B cell (primary cell): ENCODE results near the gene PCGF1. TPM values are rescaled to one million over a fixed set of nuclear protein-coding genes. Genes with fewer than 3 reads are reported as not detected.

Source experiments
- ATAC-seq: fragments of 200-7000 bp; cut with Tn5 transposase; one replicate; pipeline ENCODE4 v1.10.0; 2021; ENCODE audit warnings: low read depth, mild to moderate bottlenecking, moderate number of reproducible peaks, moderate library complexity
- CTCF ChIA-PET: fragments of 350-600 bp; sonication (Branson Sonifier 250); formaldehyde crosslinking; loops from one replicate; lab custom pipeline; 2021; ENCODE audit warnings: antibody characterized with exemption, inconsistent platforms; lab: Charles Lee
- POLR2A ChIA-PET: fragments of 350-600 bp; sonication (Branson Sonifier 250); formaldehyde crosslinking; loops from one replicate; lab custom pipeline; 2021; ENCODE audit warnings: antibody characterized with exemption; lab: Charles Lee
- DNase-seq: peaks from one replicate; pipeline ENCODE4 v3.0.0; 2013
- H2AFZ ChIP-seq: 2 replicates; pipeline ENCODE4 v1.6.1; 2012; ENCODE audit warnings: mild to moderate bottlenecking, low read depth, low read length; ENCODE audit not compliant: insufficient read depth, poor library complexity, severe bottlenecking
- H3K27ac ChIP-seq, 2 donors: 1 replicate in 1 of 2; 2 replicates in 1 of 2; pipeline ENCODE4 v1.5.1; 2012 to 2013; ENCODE audit warnings: low read length in 2 of 2, mild to moderate bottlenecking in 2 of 2, moderate library complexity in 1 of 2
- H3K27me3 ChIP-seq, 4 experiments: fragments of 200-600 bp in 1 of 4; sonication (generic) in 1 of 4; replicated peaks in 1 of 4; 1 replicate in 2 of 4; 2 replicates in 2 of 4; pipeline versions ENCODE4 v1.6.1 to v1.7.0; 2013 to 2016; ENCODE audit warnings: low read length in 3 of 4, mild to moderate bottlenecking in 2 of 4, mixed read lengths in 1 of 4, moderate library complexity in 1 of 4; ENCODE audit not compliant: insufficient read depth in 4 of 4, control insufficient read depth in 3 of 4; ENCODE audit errors: control extremely low read depth in 1 of 4
- H3K36me3 ChIP-seq, 2 experiments: replicated peaks in 1 of 2; 1 replicate in 1 of 2; 2 replicates in 1 of 2; pipeline versions ENCODE4 v1.6.1 to v1.7.1; 2013; ENCODE audit warnings: low read length in 1 of 2; ENCODE audit not compliant: insufficient read depth in 2 of 2, control insufficient read depth in 1 of 2; ENCODE audit errors: control extremely low read depth in 1 of 2, extremely low read depth in 1 of 2
- H3K4me1 ChIP-seq, 2 donors: fragments of 200-600 bp in 1 of 2; sonication (generic) in 1 of 2; 1 replicate in 1 of 2; 2 replicates in 1 of 2; pipeline versions ENCODE4 v1.5.1 to v1.6.1; 2013 to 2017; ENCODE audit warnings: low read length in 2 of 2; ENCODE audit not compliant: control insufficient read depth in 2 of 2, insufficient read depth in 2 of 2
- H3K4me2 ChIP-seq: replicated peaks from 2 replicates; pipeline ENCODE3; 2012; ENCODE audit warnings: mild to moderate bottlenecking, low read depth, low read length; ENCODE audit not compliant: poor library complexity, severe bottlenecking
- H3K4me3 ChIP-seq, 5 experiments: fragments of 200-600 bp in 1 of 5; sonication (generic) in 1 of 5; 1 replicate in 3 of 5; 2 replicates in 2 of 5; pipeline versions ENCODE4 v1.5.1 to v1.7.0; 2011 to 2016; ENCODE audit warnings: low read length in 4 of 5, mild to moderate bottlenecking in 4 of 5, low read depth in 2 of 5, control low read depth in 1 of 5, moderate library complexity in 1 of 5; ENCODE audit not compliant: insufficient read depth in 1 of 5; ENCODE audit errors: control extremely low read depth in 1 of 5, extremely low read depth in 1 of 5
- H3K79me2 ChIP-seq: fragments of 200-600 bp; sonication (generic); one replicate; pipeline ENCODE4 v1.6.0; 2016; ENCODE audit warnings: low read length; ENCODE audit not compliant: control insufficient read depth, insufficient read depth
- H3K9ac ChIP-seq: fragments of 200-600 bp; sonication (generic); 2 replicates; pipeline ENCODE4 v1.6.1; 2017; ENCODE audit warnings: mild to moderate bottlenecking, low read length, moderate library complexity
- H3K9me3 ChIP-seq, 3 donors: one replicate each; pipeline versions ENCODE4 v1.6.1 to v1.7.1; 2013; ENCODE audit warnings: low read length in 2 of 3; ENCODE audit not compliant: control insufficient read depth in 2 of 3, insufficient read depth in 1 of 3; ENCODE audit errors: control extremely low read depth in 1 of 3
- H4K20me1 ChIP-seq: 2 replicates; pipeline ENCODE4 v1.6.0; 2012; ENCODE audit warnings: mild to moderate bottlenecking, low read length; ENCODE audit not compliant: insufficient read depth, control insufficient read depth, poor library complexity, severe bottlenecking
- H3K27ac Mint-ChIP-seq: one replicate; pipeline ENCODE4 v1.8.0; 2021; ENCODE audit warnings: mixed read lengths
- H3K27me3 Mint-ChIP-seq: one replicate; pipeline ENCODE4 v1.8.0; 2021; ENCODE audit warnings: mixed read lengths
- H3K4me1 Mint-ChIP-seq: one replicate; pipeline ENCODE4 v1.8.0; 2021; ENCODE audit warnings: mixed read lengths
- H3K4me3 Mint-ChIP-seq: one replicate; pipeline ENCODE4 v1.8.0; 2021; ENCODE audit warnings: mixed read lengths
- H3K9me3 Mint-ChIP-seq: one replicate; pipeline ENCODE4 v1.8.0; 2022; ENCODE audit warnings: mixed read lengths; ENCODE audit not compliant: insufficient read depth
- CTCF ChIP-seq: fragments of 200-600 bp; IDR thresholded peaks from one replicate; pipeline ENCODE4 v1.8.0; 2022; ENCODE audit warnings: antibody characterized with exemption, mild to moderate bottlenecking
- EZH2 ChIP-seq: IDR thresholded peaks from 2 replicates; pipeline ENCODE4 v1.6.1; 2012; ENCODE audit warnings: borderline replicate concordance, low read depth, mild to moderate bottlenecking, moderate library complexity, low read length; ENCODE audit not compliant: insufficient read depth, poor library complexity, severe bottlenecking
- WGBS: methylation state at CpG from one replicate; pipeline ENCODE4 v1.1.5; 2013; ENCODE audit warnings: missing lambda C conversion rate; ENCODE audit not compliant: insufficient coverage; 5-methylcytosine and 5-hydroxymethylcytosine counted together
- intact Hi-C: fragments of 100-400 bp; cut with micrococcal nuclease; formaldehyde crosslinking; loops from one replicate; pipeline ENCODE4 v1.10.0; 2022
- polyA plus RNA-seq: library from polyadenylated mRNA; depleted of rRNA; stranded (reverse); fragments of >200 nt; gene quantifications from 2 replicates; pipeline ENCODE4 v1.2.3, GENCODE V29; 2012
- total RNA-seq, 2 donors: library from RNA; stranded (reverse); fragments of 120-200 nt in 1 of 2; gene quantifications; 1 replicate in 1 of 2; 2 replicates in 1 of 2; pipeline versions ENCODE4 v1.2.3 to v1.2.4, GENCODE V29; 2013 to 2022

Gene PCGF1
- total and polyA plus RNA-seq, 2 donors (not counting 1 experiment from before 2014, with no cell fraction given) = 21.9 to 40.1 TPM

GRCh38 chr2:74524955-74525716 is 17.6 kb upstream of the PCGF1 start:
- Histone ChIP-seq H3K4me3 (no peak overlapping the region), H3K36me3 (peaks cover 0 to 29% of the 10 kb centered on the region in 2 experiments), H3K27me3 (peaks cover 0 to 7% (median 1%) of the 10 kb centered on the region in 4 experiments), H3K9ac (no peak overlapping the region), H3K4me2 (no peak overlapping the region), H3K9me3 (no peaks in the 10 kb centered on the region), H3K4me1 (peaks cover 24 to 29% of the 10 kb centered on the region in 2 donors), H3K27ac (no peak overlapping the region), H4K20me1 (peaks cover 17% of the 10 kb centered on the region), H2AFZ (no peak overlapping the region), H3K79me2 (peaks cover 11% of the 10 kb centered on the region)
- POLR2A ChIA-PET = interaction anchor here (0.8 to 1.1 kb wide), 2 partner anchors 19 to 46 kb away, joined by 3 read pairs; no protein-coding TSS in a partner anchor
- DNase-seq = no peak
- H3K9me3 Mint-ChIP-seq = no peaks in the 10 kb centered on the region
- H3K27ac Mint-ChIP-seq = no peak overlapping the region
- intact Hi-C loops = loop anchor here (5.0 kb wide), 2 partner anchors 788 to 1293 kb away; partner anchors contain the start of genes CCT7, PRADC1 and TPRKB
- CTCF ChIA-PET = interaction anchor here (1.3 to 9.6 kb wide), 2 partner anchors 16 to 62 kb away, joined by 3 to 71 read pairs; no protein-coding TSS in a partner anchor
- H3K27me3 Mint-ChIP-seq = peaks cover 7% of the 10 kb centered on the region
- TF ChIP-seq EZH2 (no peak), CTCF (no peak)
- WGBS = 97% methylated on average over 8 of the region's 10 CpGs
- ATAC-seq = no peak
- H3K4me3 Mint-ChIP-seq = no peak overlapping the region
- peaks cover 24% of the 10 kb centered on the region for H3K4me1 Mint-ChIP-seq

- DNase-seq (no peak), ATAC-seq (no peak)
- H4K20me1 ChIP-seq = peaks cover 17% of the 10 kb centered on the region
- no peak overlapping the region for H3K27ac ChIP-seq
- Mint-ChIP-seq H3K27me3 (peaks cover 17% of the 10 kb centered on the region), H3K4me3 (no peak overlapping the region), H3K27ac (no peak overlapping the region), H3K9me3 (no peaks in the 10 kb centered on the region), H3K4me1 (peaks cover 23% of the 10 kb centered on the region)
- peaks cover 5% of the 10 kb centered on the region for H3K79me2 ChIP-seq
- H3K9me3 ChIP-seq = no peaks in the 10 kb centered on the region
- intact Hi-C loops = no loop called here
- H3K4me3 ChIP-seq = no peak overlapping the region
- 91% methylated on average over 8 of the region's 9 CpGs for WGBS
- H3K4me1 ChIP-seq = peaks cover 23 to 27% of the 10 kb centered on the region in 2 donors
- TF ChIP-seq EZH2 = no peak
- TF ChIP-seq CTCF = no peak
- ChIA-PET CTCF (no interaction called here), POLR2A (interaction anchor here (0.6 kb wide), 1 partner anchor 76 kb away, joined by 4 read pairs; no protein-coding TSS in a partner anchor)
- H2AFZ ChIP-seq = no peak overlapping the region
- H3K4me2 ChIP-seq = no peak overlapping the region
- peaks cover 0 to 29% of the 10 kb centered on the region in 2 experiments for H3K36me3 ChIP-seq
- H3K9ac ChIP-seq = no peak overlapping the region
- peaks cover 0 to 18% (median 11%) of the 10 kb centered on the region in 4 experiments for H3K27me3 ChIP-seq
Observed at GRCh38 chr2:74524005-74524404, 16.5 kb upstream of the PCGF1 start.
